Astrocyte of the spinal cord (primary cell): ENCODE results near the gene ELANE.
"Not testable (repeated sequence)": the region's sequence is repeated elsewhere in the genome, so short reads cannot be mapped to it uniquely, and the experiment has no call there.

Experiments used
- DNase-seq: peaks from one replicate; pipeline ENCODE4 v3.0.0; 2011; ENCODE audit warnings: low read depth, low spot score
- H3K4me3 ChIP-seq: 2 replicates; pipeline ENCODE4 v1.5.1; 2011; ENCODE audit warnings: low read depth, mild to moderate bottlenecking, low read length, moderate library complexity
- CTCF ChIP-seq: IDR thresholded peaks from 2 replicates; pipeline ENCODE4 v1.5.1; 2012; ENCODE audit warnings: low read depth, mild to moderate bottlenecking, low read length, inconsistent platforms
- in situ Hi-C: cut with HindIII; loops from 2 replicates; pipeline ENCODE4 v1.10.0; 2017; ENCODE audit warnings: low sequenced_read_pairs

Gene ELANE

DNA sequence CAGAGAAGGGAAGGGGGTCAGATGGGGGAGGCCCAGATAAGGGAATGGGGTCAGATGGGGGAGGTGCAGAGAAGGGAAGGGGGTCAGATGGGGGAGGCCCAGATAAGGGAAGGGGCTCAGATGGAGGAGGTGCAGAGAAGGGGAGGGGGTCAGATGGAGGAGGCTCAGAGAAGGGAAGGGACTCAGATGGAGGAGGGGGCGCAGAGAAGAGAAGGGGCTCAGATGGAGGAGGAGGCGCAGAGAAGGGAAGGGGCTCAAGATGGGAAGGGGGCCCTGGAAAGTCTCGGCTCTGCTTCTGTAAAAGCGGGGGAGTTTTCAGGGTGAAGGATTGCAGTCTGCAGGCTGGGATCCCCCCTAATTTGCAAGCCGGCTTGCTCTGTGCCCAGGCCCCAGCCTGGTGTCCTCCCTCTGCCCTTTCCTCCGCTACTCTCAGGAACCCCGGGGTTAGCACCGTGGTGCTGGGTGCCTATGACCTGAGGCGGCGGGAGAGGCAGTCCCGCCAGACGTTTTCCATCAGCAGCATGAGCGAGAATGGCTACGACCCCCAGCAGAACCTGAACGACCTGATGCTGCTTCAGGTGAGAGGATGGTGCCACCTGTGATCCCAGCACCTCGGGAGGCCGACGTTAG, 22.9 kb upstream of the ELANE start:
- no peak for DNase-seq
- in situ Hi-C loops = no loop called here
- no peak overlapping the region for H3K4me3 ChIP-seq
- no peak for TF ChIP-seq CTCF

DNA sequence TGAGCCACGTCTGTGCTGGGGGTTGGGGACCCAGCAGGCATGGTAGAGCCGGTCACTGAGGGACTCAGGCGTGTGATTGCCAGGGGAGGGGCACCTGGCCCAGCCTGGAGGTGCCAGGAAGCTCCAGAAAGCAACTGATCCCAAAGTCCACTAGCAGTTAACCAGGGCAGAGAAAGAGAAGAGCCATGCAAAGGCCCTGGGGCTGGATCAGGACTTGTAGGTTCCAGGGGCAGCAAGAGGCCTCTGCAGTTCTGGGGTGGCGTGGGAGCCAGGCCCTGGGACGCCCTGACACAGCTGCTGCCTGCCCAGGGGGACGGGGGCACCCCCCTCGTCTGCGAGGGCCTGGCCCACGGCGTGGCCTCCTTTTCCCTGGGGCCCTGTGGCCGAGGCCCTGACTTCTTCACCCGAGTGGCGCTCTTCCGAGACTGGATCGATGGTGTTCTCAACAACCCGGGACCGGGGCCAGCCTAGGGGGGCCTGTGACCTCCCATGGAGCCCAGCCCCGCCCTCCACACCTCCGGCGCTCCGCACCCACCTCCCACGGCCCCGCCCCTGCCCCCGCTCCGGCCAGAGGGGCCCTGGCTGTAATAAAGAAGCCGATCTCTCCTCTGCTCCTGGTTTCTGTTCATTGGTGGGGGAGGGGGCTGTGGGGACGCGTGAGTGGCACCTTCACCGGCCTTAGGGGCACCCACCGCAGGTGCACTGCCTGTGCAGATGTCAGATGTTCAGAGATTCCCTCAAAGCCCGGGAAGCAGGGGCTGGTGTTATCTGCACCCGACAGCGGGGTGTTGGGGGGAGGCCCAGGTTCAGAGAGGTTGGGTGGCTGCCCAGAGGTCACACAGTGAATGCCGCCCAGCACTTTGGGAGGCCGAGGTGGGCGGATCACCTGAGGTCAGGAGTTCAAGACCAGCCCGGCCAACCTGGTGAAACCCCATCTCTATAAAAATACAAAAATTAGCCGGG, 20.4 kb upstream of the ELANE start:
- in situ Hi-C loops = no loop called here
- TF ChIP-seq CTCF = no peak
- DNase-seq = no peak
- no peak overlapping the region for H3K4me3 ChIP-seq

DNA sequence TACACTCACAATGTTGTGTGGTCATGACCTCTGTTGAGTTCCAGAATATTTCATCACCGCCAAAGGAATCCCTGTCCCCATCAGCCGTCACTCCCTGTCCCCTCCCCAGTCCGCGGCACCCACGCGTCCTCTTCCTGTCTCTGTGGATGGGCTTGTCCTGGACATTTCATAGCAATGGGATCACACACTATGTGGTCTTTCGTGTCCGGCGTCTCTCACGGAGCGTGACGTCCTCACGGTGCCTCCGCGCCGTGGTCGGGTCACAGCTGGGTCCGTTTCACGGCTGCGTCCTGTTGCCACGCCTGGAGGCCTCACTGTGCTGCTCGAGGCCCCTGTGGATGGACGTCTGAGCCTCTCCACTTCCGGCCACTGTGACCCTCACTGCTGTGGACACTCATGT, 17.9 kb upstream of the ELANE start:
- TF ChIP-seq CTCF = no peak
- in situ Hi-C loops = no loop called here
- no peak for DNase-seq
- H3K4me3 ChIP-seq = no peak overlapping the region

- no peak for DNase-seq
- TF ChIP-seq CTCF = no peak
- in situ Hi-C loops = no loop called here
- no peak overlapping the region for H3K4me3 ChIP-seq
These were observed 16.8 kb upstream of the ELANE start for GRCh38 chr19:835210-835810.

DNA sequence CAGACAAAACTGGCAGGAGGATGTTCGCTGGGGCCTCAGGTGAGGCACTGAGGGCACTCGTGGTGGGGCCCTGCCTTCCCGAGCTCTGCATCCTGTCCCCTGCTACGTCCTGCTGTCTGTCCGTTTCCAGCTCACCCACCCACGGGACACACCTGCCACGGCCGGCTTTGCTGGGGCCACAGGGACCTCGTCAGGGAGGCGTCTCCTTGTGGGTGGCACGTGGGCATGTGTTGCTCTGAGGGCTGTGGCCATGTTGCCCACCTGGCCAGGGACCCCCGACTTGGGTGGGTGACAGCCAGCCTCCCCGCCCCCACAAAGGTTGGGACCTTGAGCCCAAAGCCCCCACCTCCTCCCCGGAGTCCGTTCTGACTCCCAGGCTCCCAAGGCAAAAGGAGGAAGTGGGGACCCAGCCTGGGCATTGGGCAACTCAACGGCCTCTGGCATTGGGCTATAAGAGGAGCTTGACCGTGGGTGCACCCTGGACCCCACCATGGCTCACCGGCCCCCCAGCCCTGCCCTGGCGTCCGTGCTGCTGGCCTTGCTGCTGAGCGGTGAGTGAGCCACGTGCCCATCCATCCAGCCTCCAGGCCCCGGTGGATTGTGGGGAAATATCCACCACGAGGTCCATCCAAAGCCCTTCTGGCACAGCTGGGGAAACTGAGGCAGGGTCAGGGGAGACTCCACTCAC, 11.4 kb upstream of the ELANE start, which contains the start of gene PRTN3:
PRTN3 (plus strand) TSS at position 481 of the 688 bp plus-strand sequence; CDS start at position 491, 10 bp downstream.
- H3K4me3 ChIP-seq = no peak within 1 kb of the TSS
- DNase-seq = no peak
- in situ Hi-C loops = no loop called here
- no peak for TF ChIP-seq CTCF

GRCh38 chr19:842802-843179, 9.3 kb upstream of the ELANE start:
- DNase-seq, H3K4me3 ChIP-seq, in situ Hi-C loops: not testable (repeated sequence)
